HuH-7.5 (cell line): ENCODE measurements around the gene FOSL2.
A peak's percentile ranks its signal among the peaks of the same experiment; 100 is the strongest.
"Not testable (repeated sequence)": the region's sequence is repeated elsewhere in the genome, so short reads cannot be mapped to it uniquely, and the experiment has no call there.

ENCODE experiments used
- DNase-seq: peaks from one replicate; pipeline ENCODE4 v3.0.0; 2011; ENCODE audit warnings: low spot score

FOSL2 gene

DNA sequence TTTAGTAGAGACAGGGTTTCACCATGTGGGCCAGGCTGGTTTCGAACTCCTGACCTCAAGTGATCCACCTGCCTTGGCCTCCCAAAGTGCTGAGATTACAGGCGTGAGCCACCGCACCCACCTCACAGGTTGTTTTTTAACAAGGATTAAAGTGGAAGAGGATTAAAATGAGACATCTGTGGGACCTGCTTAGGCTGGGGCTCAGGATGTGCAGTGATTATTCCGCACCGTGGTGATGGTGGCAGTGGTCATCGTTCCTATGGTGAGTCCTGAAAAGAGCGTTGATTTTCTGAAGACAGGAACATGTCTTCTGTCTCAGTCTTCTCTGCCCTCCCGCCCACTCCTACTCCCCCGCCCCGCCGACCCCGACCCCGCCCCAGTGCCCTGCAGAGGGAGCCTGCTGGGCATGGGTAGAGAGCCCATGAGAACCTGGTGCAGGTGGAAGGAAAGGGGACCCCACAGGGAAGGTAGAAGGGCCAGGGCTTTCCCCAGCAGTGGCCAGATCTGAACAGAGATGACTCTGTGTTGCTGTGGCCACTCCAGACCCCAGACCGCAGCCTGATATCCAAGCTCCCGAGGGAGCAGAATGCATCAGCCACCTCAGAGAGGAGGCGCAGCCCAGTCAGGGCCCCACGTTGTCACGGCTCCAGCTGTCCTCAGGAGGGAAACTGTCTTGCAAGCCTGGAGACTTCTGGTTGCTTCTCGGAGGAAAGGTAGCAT lies 34.5 kb upstream of the FOSL2 start:
- DNase-seq: no peak

- DNase-seq: no peak
Observed at GRCh38 chr2:28358668-28359201, 33.9 kb upstream of the FOSL2 start.

- DNase-seq: peak; percentile 51
Observed at GRCh38 chr2:28359222-28360057, 33.2 kb upstream of the FOSL2 start.

DNA sequence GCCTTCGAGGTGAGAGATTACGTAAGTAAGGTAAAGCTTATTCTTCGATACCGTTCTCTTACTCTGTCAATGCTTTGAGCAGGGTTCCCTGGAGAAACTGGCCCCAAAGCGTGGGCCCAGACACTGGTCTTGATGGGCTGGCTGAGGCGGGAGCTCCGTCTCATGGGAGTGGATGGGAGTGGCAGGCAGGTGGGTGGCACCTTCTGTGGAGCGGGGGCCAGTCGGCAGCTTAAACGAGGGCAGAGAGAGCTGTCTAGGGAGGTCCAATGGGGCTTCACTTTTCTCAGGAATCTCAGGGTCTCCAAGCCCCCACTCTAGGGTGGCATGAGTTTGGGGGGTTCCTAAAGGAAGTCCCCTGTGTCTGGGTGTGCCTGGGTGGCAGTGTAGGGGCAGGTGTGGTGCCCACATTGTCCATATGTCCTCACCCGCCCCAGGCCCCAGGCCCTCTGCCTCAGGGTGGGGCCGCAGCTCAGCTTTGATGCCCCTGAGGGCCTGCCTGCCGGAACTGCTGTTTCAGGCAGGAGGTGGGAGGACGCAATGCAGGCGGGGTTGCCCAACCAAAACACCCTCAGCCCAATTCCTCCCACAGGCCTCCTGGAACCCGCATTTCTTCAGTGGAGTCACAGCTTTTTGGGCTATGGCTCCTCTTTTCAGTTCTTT lies 32.5 kb upstream of the FOSL2 start:
- no peak for DNase-seq

DNA sequence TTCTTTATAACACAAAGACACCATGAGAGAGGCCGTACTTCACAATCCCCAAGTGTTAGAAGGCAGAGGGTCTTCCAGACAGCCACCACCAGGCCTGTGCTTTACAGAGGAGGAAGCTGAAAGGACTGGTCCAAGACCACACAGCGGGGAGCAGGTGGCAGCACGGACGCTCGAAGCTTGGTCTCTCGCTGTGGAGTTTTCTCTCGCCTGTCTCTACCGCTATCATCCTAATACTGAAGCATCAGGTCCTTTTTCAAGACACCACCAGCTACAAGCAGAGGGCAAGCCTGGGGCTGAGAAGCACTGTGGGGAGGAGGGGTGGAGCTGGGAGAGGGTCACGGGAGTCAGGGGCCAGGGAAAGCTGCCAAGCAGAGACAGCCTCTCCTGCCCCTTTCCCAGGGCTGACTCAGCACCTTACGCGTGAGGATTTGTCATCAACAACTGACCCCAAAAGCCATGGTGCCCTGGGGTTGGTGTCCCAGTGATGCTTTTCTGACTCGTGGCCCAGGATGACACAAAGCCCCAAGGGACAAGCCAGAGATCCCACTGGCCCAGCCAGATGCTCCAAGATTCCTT lies 31.9 kb upstream of the FOSL2 start:
- no peak for DNase-seq

- no peak for DNase-seq
Observed at GRCh38 chr2:28361991-28362710, 30.5 kb upstream of the FOSL2 start.

DNA sequence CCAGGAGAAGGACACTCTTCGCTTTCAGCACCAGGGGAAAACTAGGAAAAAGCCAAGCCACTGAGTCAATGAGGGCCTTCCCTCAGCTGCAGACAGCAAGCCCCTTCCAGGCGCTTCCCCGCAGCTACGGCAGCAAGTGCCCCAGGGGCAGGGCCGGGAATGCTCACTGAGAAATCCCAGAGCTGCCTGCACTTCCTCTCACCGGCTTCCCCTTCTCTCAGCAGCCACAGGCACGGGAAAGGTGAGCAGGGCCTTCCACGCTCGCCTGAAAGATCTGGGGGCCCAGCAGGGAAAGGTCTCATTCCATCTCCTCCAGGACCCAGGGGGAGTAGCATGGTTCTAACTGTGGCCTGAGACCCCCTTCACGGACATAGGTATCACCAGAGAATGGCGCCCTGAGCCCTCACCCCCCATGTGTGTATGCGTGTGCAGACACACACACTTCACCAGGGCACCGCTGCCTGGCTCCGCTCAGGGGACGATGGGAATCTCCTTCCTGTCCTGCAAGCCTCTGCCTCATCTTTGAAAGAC lies 29.6 kb upstream of the FOSL2 start:
- DNase-seq: no peak

- DNase-seq: no peak
Observed at GRCh38 chr2:28363686-28364280, 28.9 kb upstream of the FOSL2 start.

DNA sequence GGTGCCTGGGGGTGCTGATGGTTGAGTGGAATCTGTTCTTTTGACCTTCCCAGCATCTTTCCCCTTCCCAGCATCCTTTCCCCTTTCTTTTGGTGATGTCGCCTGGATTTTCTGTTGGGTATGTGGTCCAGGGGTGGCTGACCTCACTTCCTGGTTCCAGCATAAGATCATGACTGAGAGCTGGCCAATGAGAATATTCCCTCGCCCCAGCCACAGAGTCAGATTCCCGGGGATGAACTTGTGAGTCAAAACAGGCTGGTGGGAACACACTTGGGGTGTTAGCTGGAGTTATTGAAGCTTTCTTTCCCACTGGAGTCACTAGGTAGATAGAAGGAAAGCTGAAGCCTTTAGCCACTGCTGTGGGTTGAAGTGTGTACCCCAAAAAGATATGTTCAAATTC lies 28.0 kb upstream of the FOSL2 start:
- DNase-seq: no peak

- no peak for DNase-seq
Observed at GRCh38 chr2:28365158-28365557, 27.5 kb upstream of the FOSL2 start.

DNA sequence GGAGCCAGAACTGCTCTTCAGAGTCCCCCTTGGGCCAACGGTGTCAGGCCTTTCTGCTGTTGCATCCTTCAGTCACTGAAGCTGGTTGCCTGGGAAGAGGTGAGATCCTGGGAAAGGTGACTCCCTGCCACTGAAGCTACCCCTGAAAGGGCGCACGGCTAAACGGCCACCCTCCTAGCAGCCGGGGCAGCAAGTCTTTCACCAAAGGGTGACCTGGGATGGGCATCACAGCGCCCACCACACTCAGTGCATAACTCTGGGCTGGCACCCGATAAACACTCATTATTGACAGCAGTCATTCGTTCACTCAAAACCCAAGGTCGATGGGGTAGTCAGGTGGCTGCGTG lies 26.5 kb upstream of the FOSL2 start:
- no peak for DNase-seq

DNA sequence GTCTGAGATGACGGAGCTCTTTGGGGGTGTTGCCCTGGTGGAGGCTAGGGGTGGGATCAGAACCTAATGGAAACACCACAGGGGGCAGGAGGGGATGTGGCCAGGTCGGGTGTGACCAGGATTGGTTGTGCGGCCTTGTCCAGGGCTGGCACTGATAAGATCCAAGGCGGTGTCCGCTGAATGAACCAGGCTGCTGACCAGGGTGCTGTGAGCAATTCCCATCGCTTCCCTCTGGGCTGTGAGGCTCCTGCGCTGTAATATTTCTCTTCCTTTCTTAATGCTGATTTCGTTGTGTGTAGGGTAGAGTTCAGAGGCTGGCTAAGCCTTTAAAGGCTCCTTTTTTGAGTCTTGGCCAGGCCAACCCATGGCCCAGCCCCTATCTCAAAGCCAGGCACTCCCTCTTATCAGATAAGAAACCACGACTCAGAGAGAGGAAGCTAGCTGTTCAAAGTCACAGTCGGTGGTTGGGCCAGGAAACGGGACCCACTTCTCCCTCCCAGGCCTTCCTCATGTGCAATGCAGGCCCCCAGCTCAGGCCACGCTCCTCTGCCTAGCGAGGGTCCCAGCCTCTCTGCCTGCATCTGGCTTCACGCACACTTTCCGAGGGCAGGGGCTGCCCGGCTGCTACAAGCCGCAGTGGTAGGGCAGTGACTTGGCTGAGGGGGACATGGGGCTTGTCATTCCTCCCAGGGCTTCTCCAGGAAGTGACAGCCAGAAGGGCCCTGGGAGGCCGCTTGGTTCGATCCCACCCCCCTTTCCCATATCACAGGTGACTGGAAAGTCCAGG lies 26.0 kb upstream of the FOSL2 start:
- DNase-seq: no peak

DNA sequence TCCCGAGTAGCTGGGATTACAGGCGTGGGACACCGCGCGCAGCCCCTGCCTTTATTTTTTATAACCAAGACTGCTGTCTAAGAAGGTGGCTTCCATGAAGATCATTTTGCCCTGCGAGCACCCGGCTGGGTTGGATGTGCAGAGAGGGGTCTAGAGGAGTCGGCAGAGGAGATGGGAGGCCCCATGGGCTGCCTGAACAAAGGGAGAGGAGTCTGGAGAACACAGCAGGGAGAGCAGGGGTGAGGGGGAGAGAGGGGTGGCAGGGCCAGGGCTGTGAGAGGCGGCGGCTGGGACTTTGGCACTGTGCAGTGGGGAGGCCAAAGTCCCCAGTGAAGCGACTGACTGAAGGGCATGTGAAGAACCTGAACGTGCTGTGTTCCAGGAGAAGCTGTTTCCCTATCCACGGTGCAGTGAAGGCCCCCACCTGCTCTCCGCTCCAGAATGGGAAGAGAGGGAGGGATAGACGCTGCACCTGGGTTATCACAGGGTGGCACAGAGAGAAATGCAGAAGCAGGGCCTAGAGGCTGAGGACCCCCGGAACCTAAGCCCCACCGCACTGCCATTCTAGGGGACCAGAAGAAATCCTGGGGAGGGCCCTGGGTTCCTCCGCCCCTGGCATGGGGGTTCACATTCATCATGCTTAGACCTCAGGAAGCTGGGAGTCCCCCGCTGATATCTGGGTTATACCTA lies 24.8 kb upstream of the FOSL2 start:
- DNase-seq: no peak

GRCh38 chr2:28368357-28368798 lies 24.3 kb upstream of the FOSL2 start:
- DNase-seq: no peak

DNA sequence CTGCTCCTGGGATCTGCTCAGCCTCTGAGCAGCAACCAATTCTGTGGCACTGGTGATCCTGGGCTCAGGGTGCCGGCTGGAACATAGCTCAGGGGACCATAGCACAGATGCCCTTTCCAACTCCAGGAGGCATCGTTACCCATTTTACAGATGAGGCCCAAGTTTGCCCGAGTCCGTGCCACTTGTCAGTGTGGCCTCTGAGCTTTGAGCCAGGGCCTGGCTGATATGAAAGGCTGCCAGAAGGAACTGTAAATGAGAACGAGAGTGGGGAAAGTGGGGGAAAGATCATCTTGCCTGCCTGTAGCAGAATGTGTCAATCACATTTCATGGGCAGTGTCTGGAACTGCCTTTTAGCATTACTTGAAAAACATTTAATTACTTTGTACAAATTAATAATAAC lies 23.3 kb upstream of the FOSL2 start:
- no peak for DNase-seq

GRCh38 chr2:28370354-28370753 lies 22.3 kb upstream of the FOSL2 start:
- no peak for DNase-seq

- DNase-seq: not testable (repeated sequence)
Observed at GRCh38 chr2:28371728-28372127, 20.9 kb upstream of the FOSL2 start.

GRCh38 chr2:28373854-28374253 lies 18.8 kb upstream of the FOSL2 start:
- no peak for DNase-seq

- no peak for DNase-seq
Observed at GRCh38 chr2:28374331-28374730, 18.3 kb upstream of the FOSL2 start.

DNA sequence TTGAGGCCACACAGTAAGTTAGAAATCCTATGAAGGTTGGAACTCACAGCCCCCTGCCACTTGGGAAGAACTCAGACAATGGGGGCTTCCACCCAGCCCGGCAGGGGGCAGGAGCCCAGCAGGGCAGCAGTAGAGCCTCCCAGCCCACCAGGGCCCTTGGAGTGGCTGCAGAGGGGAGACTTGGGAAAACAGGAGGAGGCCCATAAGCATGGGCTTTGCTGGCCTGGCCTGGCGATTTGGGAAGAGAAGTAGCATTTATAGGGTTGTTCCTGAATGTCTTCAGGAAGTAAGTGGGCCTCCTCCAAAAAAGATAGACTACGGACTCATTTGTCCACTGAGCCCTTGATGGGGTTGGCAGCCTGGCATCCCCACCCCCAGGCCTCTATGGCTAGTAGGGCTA lies 17.4 kb upstream of the FOSL2 start:
- DNase-seq: no peak
